ENCODE data around the gene FHIP1A. TPM values are rescaled to one million over a fixed set of nuclear protein-coding genes. Genes with fewer than 3 reads are reported as not detected.

The FHIP1A gene
- total RNA-seq, 1 experiment from 2014 or later = 14.8 TPM

DNA sequence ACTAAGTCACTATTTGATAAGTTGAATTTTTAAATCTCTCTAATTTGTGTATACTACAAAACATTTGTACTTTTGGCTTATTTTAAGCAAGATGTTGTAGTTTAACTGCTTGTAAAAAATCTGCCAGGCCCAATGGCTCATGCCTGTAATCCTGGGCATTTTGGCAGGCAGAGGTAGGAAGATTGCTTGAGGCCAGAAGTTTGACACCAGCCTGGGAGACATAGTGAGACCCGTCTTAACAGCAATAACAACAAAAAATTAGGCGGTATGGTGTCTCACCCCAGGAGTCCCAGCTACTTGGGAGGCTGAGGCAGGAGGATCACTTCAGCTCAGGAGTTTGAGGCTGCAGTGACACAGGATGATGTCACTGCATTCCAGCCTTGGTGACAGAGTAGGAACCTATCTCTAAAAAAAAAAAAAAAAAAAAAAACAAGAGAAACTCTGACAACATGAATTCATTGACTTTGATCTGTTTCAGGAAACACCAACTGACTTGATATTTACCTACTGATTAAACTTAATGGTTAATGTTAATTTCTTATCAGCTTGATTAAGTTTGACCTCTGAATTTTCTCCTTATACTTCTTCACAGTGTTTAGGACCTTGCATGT is 8.9 kb downstream of the FHIP1A start:
- H3K27ac Mint-ChIP-seq (ENCODE audit: low read depth, unreplicated experiment) = peak overlapping the region; percentile 89
- H3K9me3 Mint-ChIP-seq (ENCODE audit: unreplicated experiment) = no peaks in the 10 kb centered on the region
- TF ChIP-seq, protein P1, sequence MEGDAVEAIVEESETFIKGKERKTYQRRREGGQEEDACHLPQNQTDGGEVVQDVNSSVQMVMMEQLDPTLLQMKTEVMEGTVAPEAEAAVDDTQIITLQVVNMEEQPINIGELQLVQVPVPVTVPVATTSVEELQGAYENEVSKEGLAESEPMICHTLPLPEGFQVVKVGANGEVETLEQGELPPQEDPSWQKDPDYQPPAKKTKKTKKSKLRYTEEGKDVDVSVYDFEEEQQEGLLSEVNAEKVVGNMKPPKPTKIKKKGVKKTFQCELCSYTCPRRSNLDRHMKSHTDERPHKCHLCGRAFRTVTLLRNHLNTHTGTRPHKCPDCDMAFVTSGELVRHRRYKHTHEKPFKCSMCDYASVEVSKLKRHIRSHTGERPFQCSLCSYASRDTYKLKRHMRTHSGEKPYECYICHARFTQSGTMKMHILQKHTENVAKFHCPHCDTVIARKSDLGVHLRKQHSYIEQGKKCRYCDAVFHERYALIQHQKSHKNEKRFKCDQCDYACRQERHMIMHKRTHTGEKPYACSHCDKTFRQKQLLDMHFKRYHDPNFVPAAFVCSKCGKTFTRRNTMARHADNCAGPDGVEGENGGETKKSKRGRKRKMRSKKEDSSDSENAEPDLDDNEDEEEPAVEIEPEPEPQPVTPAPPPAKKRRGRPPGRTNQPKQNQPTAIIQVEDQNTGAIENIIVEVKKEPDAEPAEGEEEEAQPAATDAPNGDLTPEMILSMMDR (IDR thresholded peaks at IDR 0.05; ENCODE audit: unreplicated experiment) = no peak
- H3K4me3 Mint-ChIP-seq (ENCODE audit: unreplicated experiment) = peak overlapping the region; percentile 8
- CTCF ChIA-PET = interaction anchor here (0.6 kb wide), 1 partner anchor 343 kb away, joined by 3 read pairs; the partner anchor contains the start of gene GATB
- peaks cover 6% of the 10 kb centered on the region for H3K36me3 Mint-ChIP-seq (ENCODE audit: insufficient read depth, unreplicated experiment)
- peaks cover 46% of the 10 kb centered on the region for H3K4me1 Mint-ChIP-seq (ENCODE audit: insufficient read depth, unreplicated experiment)
- H3K27me3 Mint-ChIP-seq (ENCODE audit: insufficient read depth, unreplicated experiment) = no peaks in the 10 kb centered on the region
- POLR2A ChIA-PET = interaction anchor here (0.6 to 2.5 kb wide), 8 partner anchors 8 to 141 kb away, joined by 3 to 23 read pairs (median 6); partner anchors contain the start of gene FHIP1A
- intact Hi-C loops (cut with micrococcal nuclease) = loop anchor here (5.0 kb wide), 1 partner anchor 56 kb away; no protein-coding TSS in a partner anchor
- no TSS peak for BruUV-seq (replicated peaks)
- peak; percentile 54 for DNase-seq (ENCODE audit: unreplicated experiment)

DNA sequence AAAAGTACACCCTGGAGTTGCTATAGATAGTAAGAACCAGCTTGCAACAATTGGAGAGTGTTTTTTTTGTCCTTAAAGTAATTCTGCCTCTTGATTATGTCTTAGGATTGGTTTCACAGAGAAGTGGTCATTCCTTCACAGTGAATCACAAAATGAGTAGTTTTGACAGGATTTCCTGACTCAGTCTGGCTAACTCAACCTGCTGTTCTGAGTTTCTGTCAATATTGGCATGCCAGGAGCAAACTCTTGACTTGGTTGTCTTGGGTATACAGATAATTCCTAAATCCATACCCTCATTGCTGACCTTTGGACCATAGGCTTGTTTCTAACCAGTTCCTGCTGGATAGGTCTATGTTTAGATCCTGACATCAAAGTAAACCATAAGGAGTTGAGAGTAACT is 9.4 kb downstream of the FHIP1A start:
- ChIA-PET CTCF (no interaction called here), POLR2A (interaction anchor here (0.6 to 2.5 kb wide), 6 partner anchors 9 to 141 kb away, joined by 4 to 23 read pairs (median 6); partner anchors contain the start of gene FHIP1A)
- intact Hi-C loops (cut with micrococcal nuclease) = loop anchor here (5.0 kb wide), 1 partner anchor 56 kb away; no protein-coding TSS in a partner anchor
- DNase-seq (ENCODE audit: unreplicated experiment) = peak; percentile 86
- H3K36me3 Mint-ChIP-seq (ENCODE audit: insufficient read depth, unreplicated experiment) = peaks cover 6% of the 10 kb centered on the region
- TF ChIP-seq, protein P1 (IDR thresholded peaks at IDR 0.05; ENCODE audit: unreplicated experiment) = no peak
- no peaks in the 10 kb centered on the region for H3K27me3 Mint-ChIP-seq (ENCODE audit: insufficient read depth, unreplicated experiment)
- peaks cover 43% of the 10 kb centered on the region for H3K4me1 Mint-ChIP-seq (ENCODE audit: insufficient read depth, unreplicated experiment)
- peak overlapping the region; percentile 89 for H3K27ac Mint-ChIP-seq (ENCODE audit: low read depth, unreplicated experiment)
- no TSS peak for BruUV-seq (replicated peaks)
- H3K4me3 Mint-ChIP-seq (ENCODE audit: unreplicated experiment) = no peak overlapping the region
- no peaks in the 10 kb centered on the region for H3K9me3 Mint-ChIP-seq (ENCODE audit: unreplicated experiment)

DNA sequence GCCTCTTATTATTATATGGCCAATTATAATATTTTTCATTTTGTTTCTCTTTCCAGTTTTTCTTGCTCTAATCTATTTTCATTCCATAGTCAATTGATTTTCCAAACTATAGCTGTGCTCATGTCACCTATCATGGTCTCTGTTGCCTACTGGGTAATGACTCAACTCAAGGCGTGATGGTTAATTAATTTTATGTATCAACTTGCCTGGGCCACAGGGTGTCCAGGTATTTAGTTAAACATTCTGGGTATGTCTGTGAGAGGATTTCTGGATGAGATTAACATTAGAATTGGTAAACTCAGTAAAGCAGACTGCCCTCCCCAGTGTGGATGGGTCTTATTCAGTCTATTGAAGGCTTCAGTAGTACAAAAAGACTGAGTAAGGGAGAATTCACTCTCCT is 9.9 kb downstream of the FHIP1A start:
- DNase-seq (ENCODE audit: unreplicated experiment) = no peak
- no TSS peak for BruUV-seq (replicated peaks)
- ChIA-PET CTCF (no interaction called here), POLR2A (interaction anchor here (0.8 to 2.5 kb wide), 4 partner anchors 8 to 118 kb away, joined by 4 to 23 read pairs (median 7); partner anchors contain the start of gene FHIP1A)
- TF ChIP-seq, protein P1 (IDR thresholded peaks at IDR 0.05; ENCODE audit: unreplicated experiment) = no peak
- Mint-ChIP-seq H3K9me3 (ENCODE audit: unreplicated experiment) (no peaks in the 10 kb centered on the region), H3K27me3 (ENCODE audit: insufficient read depth, unreplicated experiment) (no peaks in the 10 kb centered on the region), H3K36me3 (ENCODE audit: insufficient read depth, unreplicated experiment) (peaks cover 6% of the 10 kb centered on the region), H3K4me1 (ENCODE audit: insufficient read depth, unreplicated experiment) (peaks cover 48% of the 10 kb centered on the region), H3K4me3 (ENCODE audit: unreplicated experiment) (no peak overlapping the region), H3K27ac (ENCODE audit: low read depth, unreplicated experiment) (peak overlapping the region; percentile 89)
- intact Hi-C loops (cut with micrococcal nuclease) = loop anchor here (5.0 kb wide), 1 partner anchor 57 kb away; no protein-coding TSS in a partner anchor

DNA sequence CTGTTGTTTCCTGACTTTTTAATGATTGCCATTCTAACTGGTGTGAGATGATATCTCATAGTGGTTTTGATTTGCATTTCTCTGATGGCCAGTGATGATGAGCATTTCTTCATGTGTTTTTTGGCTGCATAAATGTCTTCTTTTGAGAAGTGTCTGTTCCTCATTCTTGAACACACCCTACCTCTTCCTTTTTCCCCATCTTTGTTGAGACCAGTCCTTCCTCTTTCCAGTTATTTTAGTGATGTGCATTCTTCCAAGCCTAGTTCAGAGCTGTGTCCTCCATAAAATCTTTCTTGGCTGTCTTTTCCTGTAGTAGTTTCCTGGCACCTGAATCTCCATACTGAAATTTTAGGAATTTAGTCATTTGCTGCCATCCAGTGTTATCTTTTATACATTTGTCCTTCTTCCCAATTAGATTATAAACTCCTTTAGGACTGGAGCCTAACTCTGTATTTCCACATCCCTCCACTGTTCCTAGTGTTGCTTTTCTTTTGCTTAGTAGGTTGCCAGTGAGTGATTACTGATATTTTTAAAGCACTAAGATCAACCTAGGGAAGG is 11.4 kb downstream of the FHIP1A start:
- Mint-ChIP-seq H3K9me3 (ENCODE audit: unreplicated experiment) (peaks cover under 1% of the 10 kb centered on the region), H3K36me3 (ENCODE audit: insufficient read depth, unreplicated experiment) (peaks cover 6% of the 10 kb centered on the region), H3K4me3 (ENCODE audit: unreplicated experiment) (no peak overlapping the region), H3K27ac (ENCODE audit: low read depth, unreplicated experiment) (peak overlapping the region; percentile 46), H3K4me1 (ENCODE audit: insufficient read depth, unreplicated experiment) (peaks cover 55% of the 10 kb centered on the region), H3K27me3 (ENCODE audit: insufficient read depth, unreplicated experiment) (no peaks in the 10 kb centered on the region)
- POLR2A ChIA-PET = interaction anchor here (1.2 to 3.4 kb wide), 4 partner anchors 9 to 121 kb away, joined by 3 to 16 read pairs (median 8); partner anchors contain the start of gene FHIP1A
- CTCF ChIA-PET = interaction anchor here (1.6 kb wide), 1 partner anchor 184 kb away, joined by 4 read pairs; no protein-coding TSS in a partner anchor
- no peak for DNase-seq (ENCODE audit: unreplicated experiment)
- BruUV-seq (replicated peaks) = no TSS peak
- intact Hi-C loops (cut with micrococcal nuclease) = no loop called here
- TF ChIP-seq, protein P1 (IDR thresholded peaks at IDR 0.05; ENCODE audit: unreplicated experiment) = no peak
